Measurements from ENCODE around the gene MICU1.

MICU1 gene

DNA sequence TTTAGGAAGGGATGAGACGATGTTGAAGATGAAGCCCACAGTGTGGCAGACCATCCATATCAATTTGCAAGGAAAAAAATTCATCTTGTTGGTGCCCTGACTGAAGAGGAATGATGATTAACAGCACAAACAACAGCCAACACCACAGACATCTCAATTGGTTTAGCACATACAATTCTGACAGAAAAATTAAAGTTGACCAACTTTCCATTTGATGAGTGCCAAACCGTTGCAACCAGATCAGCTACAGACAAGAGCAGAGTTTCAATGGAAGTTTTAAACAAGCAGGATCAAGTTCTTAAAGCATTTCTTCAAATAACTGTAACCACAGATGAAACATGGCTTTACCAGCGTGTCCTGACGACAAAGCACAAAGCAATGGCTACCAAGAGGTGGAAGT, 138.8 kb downstream of the MICU1 start:
- no peak for DNase-seq
- Mint-ChIP-seq H3K27me3 (ENCODE audit: low read depth, poor library complexity) (no peaks in the 10 kb centered on the region), H3K36me3 (ENCODE audit: low read depth) (peaks cover 9% of the 10 kb centered on the region), H3K9me3 (no peaks in the 10 kb centered on the region), H3K4me3 (no peak overlapping the region), H3K4me1 (no peaks in the 10 kb centered on the region), H3K27ac (no peak overlapping the region)
- TF ChIP-seq CTCF (IDR thresholded peaks at IDR 0.05), result no peak

GRCh38 chr10:72485701-72486100, 140.2 kb downstream of the MICU1 start:
- no peak overlapping the region for H3K27ac Mint-ChIP-seq
- no peaks in the 10 kb centered on the region for H3K27me3 Mint-ChIP-seq (ENCODE audit: low read depth, poor library complexity)
- no peaks in the 10 kb centered on the region for H3K9me3 Mint-ChIP-seq
- H3K4me3 Mint-ChIP-seq, result no peak overlapping the region
- no peak for DNase-seq
- H3K36me3 Mint-ChIP-seq (ENCODE audit: low read depth), result peaks cover 7% of the 10 kb centered on the region
- no peak for TF ChIP-seq CTCF (IDR thresholded peaks at IDR 0.05)
- H3K4me1 Mint-ChIP-seq, result no peaks in the 10 kb centered on the region

GRCh38 chr10:72484521-72484920, 141.4 kb downstream of the MICU1 start:
- TF ChIP-seq CTCF (IDR thresholded peaks at IDR 0.05), result no peak
- Mint-ChIP-seq H3K4me1 (peaks cover 8% of the 10 kb centered on the region), H3K27me3 (ENCODE audit: low read depth, poor library complexity) (no peaks in the 10 kb centered on the region), H3K9me3 (no peaks in the 10 kb centered on the region), H3K4me3 (no peak overlapping the region), H3K27ac (no peak overlapping the region), H3K36me3 (ENCODE audit: low read depth) (peaks cover 7% of the 10 kb centered on the region)
- DNase-seq, result no peak

GRCh38 chr10:72483471-72483870, 142.4 kb downstream of the MICU1 start:
- TF ChIP-seq CTCF (IDR thresholded peaks at IDR 0.05), result no peak
- Mint-ChIP-seq H3K4me1 (peaks cover 8% of the 10 kb centered on the region), H3K27ac (no peak overlapping the region), H3K36me3 (ENCODE audit: low read depth) (peaks cover 7% of the 10 kb centered on the region), H3K27me3 (ENCODE audit: low read depth, poor library complexity) (no peaks in the 10 kb centered on the region), H3K9me3 (no peaks in the 10 kb centered on the region), H3K4me3 (no peak overlapping the region)
- no peak for DNase-seq

DNA sequence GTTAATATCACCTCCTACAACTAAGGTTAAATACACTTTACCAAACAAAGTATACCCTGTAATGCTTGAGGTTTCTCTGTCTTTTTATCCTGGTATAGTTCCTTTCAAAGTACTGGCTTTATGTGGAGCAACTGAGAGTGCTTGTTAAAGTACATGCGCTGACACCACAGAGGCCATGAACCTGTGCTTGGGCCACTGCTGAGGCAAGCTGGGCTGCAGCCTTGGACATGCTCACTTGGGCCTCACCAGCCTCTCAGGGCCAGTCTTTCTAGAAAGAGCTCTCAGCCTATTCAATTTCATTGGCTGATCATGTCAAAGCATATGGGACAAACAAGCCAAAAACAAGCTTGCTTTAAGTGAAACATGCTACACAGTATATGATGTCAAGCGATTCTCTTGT, 145.0 kb downstream of the MICU1 start:
- Mint-ChIP-seq H3K4me1 (peaks cover 8% of the 10 kb centered on the region), H3K27me3 (ENCODE audit: low read depth, poor library complexity) (no peaks in the 10 kb centered on the region), H3K9me3 (no peaks in the 10 kb centered on the region), H3K27ac (peak overlapping the region; percentile 75), H3K4me3 (no peak overlapping the region), H3K36me3 (ENCODE audit: low read depth) (peaks cover 5% of the 10 kb centered on the region)
- DNase-seq, result no peak
- TF ChIP-seq CTCF (IDR thresholded peaks at IDR 0.05), result no peak

DNA sequence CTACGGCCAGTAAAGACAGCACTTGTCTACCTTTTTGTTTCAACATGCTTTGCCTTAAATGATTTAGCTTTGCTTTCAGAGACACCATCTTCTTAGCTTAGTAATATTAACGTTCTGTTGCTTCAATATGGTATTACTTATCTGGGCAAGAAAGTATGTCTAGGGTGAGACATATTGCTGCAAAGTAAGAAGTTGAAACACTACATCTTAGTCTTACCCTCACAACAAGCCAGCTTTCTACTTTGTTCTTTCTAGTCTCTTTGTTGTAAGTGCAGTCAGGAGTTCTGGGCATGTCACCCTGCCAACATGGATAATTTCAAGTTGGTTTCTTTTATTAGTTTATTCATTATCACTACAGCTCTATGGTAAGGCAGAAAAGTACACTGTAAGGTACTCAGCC, 148.4 kb downstream of the MICU1 start:
- no peak for TF ChIP-seq CTCF (IDR thresholded peaks at IDR 0.05)
- Mint-ChIP-seq H3K9me3 (no peaks in the 10 kb centered on the region), H3K36me3 (ENCODE audit: low read depth) (peaks cover 25% of the 10 kb centered on the region), H3K4me3 (no peak overlapping the region), H3K27ac (no peak overlapping the region), H3K27me3 (ENCODE audit: low read depth, poor library complexity) (no peaks in the 10 kb centered on the region), H3K4me1 (peaks cover 8% of the 10 kb centered on the region)
- no peak for DNase-seq
